Cortex of kidney (tissue), 1 donor: ENCODE data around the gene KDM8.

Experiments used
- DNase-seq: peaks from one replicate; lab custom pipeline; 2025; lab: John Stamatoyannopoulos, UW

Gene KDM8

DNA sequence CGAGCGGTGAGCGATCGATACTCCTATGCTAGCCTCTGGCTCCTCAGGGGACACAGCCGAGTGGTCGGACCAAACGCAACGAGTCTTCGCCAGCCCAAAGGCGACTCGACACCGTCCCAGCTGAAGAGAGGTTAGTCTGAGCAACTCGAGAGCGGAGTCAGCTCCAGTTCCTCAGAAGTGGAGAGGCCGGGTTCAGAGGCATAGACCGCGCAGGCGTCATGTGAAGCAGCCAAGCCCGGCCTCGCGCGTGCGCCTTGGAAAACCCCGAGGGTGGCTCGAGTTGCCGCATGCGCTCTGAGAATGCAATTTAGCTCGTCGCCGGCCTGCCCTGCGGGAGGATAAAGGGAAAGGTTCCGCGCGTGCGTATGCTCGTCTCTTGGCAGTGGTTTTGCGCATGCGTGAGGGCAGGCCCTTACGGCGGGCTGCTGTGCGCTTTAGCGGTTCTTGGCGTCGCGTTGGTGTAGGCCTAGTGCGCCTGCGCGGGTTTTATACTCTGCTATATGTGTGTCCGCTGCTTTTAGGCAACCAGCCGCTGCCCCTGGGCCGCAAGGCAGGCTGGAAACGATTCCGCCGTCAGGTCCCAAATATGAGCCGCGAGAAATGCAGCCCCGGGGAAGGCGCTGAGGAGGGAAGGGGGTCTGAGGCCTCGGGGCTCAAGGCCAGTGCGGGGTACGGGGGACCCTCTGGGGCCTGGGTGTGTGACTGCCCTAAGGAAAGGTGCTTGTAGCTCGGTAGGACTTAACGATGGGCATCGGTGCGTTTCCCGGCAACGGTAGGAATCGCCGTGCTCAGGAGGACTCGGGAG is at the start of gene KDM8:
Gene KDM8, plus strand, starts transcription at position 20 of the 805 bp plus-strand sequence. CDS start 6,598 bp downstream, outside the sequence.
- peak; percentile 96 for DNase-seq

DNA sequence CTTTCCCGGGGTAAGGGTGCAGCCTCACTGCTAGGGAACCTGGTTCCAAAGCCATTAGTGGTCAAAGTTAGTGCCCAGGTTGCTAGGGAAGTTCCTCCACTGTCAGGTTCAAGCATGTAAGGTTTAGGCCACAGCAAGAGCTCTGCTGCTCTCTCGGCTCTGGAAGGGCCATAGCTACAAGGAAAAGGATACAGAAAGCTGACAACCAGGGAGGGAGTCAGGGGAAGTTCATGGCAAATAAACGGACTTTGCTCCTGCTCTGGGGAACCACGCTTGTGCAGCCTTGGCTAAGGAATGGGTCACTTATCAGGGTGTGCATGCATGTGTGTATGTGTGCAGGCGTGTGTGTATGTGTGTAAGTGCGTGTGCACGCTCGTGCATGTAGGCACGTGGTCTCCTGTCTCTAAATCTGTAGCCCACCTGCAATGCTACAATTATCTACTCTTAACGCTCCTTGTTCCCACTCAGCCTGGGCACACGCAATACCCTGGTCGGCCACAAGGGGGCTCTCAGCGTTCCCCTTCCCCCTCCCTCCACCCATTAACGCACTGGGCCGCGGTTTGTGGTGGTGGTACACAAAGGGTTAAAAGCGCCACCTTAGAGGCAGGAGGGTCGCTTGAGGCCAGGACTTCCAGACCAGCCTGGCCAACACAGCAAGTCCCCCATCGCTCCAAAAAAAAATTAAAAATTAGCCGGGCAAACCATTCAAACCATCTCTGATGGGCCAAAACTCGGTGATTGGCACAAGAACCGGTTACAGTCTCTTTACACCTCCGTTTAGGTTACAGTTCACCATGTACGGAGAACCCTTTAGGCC is 48.4 kb upstream of the KDM8 start:
- DNase-seq = no peak

GRCh38 chr16:27156579-27156978 is 46.7 kb upstream of the KDM8 start:
- DNase-seq = no peak

- no peak for DNase-seq
Measured at GRCh38 chr16:27161398-27161797, 41.9 kb upstream of the KDM8 start.

DNA sequence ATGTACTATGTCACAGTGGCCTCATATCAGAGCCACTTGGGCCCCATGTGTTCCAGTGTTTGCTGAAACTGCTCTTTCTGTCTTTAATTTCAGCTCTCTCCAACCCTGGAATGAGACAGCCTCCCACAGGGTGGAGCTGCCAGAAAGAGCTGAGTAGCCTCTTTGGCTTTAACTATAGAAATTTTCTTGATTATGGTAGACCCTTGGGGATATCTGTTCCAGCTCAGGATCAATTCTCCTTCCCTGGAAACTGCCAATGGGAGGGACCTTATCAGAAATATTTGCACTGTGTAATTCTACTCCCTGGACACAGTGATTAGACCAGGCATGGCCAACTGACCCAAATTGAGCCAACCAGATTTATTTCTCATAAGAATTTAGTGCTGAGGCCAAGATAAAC is 39.0 kb upstream of the KDM8 start:
- DNase-seq = no peak

GRCh38 chr16:27165576-27165975 is 37.8 kb upstream of the KDM8 start:
- DNase-seq = no peak

GRCh38 chr16:27168790-27169189 is 34.5 kb upstream of the KDM8 start:
- no peak for DNase-seq

DNA sequence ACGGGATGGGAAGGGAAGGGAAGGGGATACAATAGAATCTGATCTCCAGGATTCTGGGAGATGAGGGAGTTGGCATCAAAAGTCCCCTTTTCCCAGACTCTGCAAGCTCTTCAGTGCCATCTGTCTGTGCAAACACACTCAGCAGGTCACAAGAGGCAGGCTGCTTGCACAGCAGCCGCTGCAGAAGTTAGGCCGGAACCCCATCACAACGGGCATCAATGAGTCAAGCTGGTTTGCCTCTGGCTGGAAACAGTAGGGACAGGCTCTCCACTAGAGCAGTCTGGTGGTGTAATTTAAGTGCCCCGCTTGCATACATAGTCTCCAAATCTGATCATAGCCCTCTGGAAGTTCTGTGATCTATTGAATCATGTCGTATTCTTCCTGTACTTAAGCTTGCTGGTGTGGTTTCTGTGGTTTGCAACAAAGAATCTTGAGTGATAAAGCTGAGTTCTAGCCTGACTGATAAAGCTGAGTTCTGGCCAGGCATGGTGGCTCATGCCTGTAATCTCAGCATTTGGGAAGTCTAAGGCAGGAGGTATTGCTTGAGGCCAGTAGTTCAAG is 33.7 kb upstream of the KDM8 start:
- no peak for DNase-seq

DNA sequence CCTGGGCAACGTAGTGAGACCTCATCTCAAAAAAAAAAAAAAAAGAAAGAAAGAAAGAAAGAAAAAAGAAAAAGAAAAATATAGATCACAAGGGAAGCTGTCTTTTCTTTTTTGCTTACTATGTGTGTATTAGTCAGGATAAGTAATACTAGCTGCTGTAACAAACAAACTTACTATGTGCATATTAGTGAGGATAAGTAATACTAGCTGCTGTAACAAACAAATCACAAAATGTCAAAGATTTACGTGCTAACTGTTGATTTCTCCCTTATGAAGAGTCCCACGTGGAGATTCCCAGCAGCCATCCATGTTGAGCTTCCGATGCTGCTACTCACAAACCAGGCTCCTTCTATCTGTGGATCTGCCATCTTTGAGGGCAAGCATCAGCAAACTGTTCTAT is 31.7 kb upstream of the KDM8 start:
- no peak for DNase-seq

GRCh38 chr16:27174007-27174406 is 29.3 kb upstream of the KDM8 start:
- DNase-seq = no peak

DNA sequence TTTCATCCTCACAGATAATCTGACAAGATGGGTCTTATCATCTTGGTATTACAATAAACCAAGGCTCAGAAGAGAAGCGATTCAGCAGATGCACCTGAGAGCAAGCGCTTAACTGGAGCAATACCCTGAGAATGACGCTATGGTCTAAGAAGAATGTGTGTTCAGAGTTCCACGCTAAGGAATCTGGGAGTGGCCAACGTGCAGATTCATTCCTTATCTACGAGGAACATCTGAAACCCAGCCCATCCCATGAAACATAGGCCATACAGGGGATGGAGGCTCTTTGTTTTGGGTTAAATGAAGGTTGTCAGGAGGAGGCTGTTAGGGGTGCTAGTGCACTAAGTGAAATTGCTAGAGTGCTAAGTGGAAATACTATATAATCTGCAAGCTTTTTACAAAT is 28.5 kb upstream of the KDM8 start:
- no peak for DNase-seq

- no peak for DNase-seq
Measured at GRCh38 chr16:27175888-27176287, 27.4 kb upstream of the KDM8 start.

GRCh38 chr16:27177031-27177774 is 26.1 kb upstream of the KDM8 start:
- no peak for DNase-seq

DNA sequence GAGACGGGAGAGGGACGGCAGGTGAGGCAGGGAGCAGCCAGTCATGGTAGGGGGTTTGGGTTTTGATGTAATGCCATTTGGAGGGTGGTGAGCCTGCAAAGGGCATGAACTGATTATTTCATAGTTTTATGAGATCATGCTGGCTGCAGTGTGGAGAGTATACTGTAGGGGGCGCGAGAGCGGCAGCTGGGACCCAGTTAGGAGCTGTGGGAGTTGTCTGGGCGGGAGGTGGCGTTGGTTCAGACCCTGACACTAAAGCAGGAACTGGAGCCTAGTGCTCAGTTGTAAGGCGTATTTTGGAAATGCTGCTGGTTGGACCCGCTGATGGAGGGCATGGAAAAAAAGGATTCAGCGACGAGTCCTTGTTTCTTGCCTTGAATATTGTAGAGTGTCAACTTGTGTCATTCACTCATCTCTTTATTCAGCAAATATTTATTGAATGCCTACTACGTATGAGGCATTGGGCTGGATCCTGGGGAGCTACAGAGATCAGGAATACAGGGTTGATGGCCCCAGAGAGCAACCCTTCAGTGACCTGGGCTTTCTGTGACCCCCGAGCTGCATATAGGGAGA is 23.7 kb upstream of the KDM8 start:
- no peak for DNase-seq

GRCh38 chr16:27181019-27181790 is 22.1 kb upstream of the KDM8 start:
- DNase-seq = no peak

DNA sequence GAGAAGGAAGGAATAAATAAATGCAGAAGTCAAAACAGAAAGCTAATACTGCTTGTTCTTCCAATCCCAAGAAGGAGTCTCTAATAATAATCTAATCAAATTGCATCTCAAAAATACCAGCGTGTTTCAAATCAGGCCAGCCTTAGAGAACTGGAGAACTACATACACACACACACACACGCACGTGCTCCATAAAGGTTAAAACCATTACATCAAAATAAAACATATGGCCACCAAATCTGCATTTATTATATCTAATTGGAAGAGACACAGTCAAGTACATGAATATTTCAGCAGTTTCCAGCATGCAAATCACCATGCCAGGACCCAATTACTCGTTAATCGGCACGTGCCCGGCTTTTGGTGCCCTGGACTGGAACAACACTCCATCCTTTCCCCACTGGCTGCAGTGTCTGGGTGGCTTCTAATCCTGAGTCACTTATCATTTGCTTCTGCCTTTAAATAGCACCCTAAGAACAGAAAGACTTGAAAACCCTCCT is 20.4 kb upstream of the KDM8 start:
- no peak for DNase-seq

DNA sequence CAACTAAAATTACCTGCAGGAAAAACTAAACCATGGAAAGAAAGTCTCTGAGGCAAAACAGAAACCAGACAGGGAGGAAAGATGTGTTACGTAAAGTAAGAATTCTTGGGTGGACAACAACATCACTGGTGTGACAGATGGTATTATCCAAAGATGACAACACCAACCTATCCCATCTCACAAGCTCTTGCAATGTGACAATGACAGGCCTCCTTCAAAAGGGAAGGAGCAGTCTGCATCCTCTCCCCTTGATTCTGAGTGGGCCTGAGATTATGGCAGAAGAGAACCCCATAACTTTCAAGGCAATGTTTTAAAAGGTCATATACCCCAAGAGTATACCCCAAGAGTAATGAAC is 17.6 kb upstream of the KDM8 start:
- no peak for DNase-seq

- DNase-seq = no peak
Measured at GRCh38 chr16:27188633-27189032, 14.7 kb upstream of the KDM8 start.

- no peak for DNase-seq
Measured at GRCh38 chr16:27189335-27189972, 13.9 kb upstream of the KDM8 start.

GRCh38 chr16:27190316-27190871 is 12.9 kb upstream of the KDM8 start:
- DNase-seq = no peak
